Measurements from ENCODE around the gene FADS6. TPM values are rescaled to one million over a fixed set of nuclear protein-coding genes. Genes with fewer than 3 reads are reported as not detected.
A peak's percentile ranks its signal among the peaks of the same experiment; 100 is the strongest.

The FADS6 gene
- total RNA-seq, 1 experiment from 2014 or later = not detected

DNA sequence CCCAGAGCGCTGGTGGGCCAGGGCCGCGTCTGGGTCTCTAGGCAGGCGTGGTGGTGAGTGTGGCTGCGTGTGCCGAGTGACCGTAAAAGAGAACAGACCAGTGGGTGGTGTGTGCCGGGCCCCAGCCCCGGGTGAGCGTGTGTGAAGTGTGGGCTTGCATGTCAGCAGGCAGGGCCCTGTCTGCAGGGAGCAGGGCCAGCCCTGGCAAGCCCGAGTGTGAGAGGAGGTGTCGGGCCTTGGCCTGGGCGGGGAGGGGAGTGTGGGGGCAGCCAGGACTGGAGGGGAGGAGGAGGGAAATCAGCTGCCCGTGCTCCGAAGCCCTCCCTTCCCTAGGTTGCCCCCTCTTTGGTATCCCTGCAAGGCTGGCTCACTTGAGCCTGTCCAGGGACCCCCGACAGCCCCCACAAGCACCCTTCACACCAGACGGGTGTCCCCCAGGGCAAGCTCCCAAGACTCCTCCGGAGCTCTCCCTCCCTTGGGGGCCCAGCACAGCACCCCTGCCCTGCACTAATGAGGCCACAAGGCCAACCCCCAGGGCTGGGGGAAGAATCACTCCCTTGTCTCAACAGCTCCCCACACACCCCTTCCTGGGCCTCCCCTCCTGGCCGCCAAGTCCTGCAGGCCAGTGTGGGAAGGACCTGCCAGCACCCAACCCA lies 27.7 kb upstream of the FADS6 start:
- peaks cover 3% of the 10 kb centered on the region for H3K36me3 Mint-ChIP-seq (ENCODE audit: insufficient read depth, unreplicated experiment)
- DNase-seq = no peak
- no TSS peak for BruUV-seq (replicated peaks)
- H3K27ac Mint-ChIP-seq (ENCODE audit: unreplicated experiment) = no peak overlapping the region
- H3K4me3 Mint-ChIP-seq (ENCODE audit: low read depth, unreplicated experiment) = no peak overlapping the region
- TF ChIP-seq, protein P1, sequence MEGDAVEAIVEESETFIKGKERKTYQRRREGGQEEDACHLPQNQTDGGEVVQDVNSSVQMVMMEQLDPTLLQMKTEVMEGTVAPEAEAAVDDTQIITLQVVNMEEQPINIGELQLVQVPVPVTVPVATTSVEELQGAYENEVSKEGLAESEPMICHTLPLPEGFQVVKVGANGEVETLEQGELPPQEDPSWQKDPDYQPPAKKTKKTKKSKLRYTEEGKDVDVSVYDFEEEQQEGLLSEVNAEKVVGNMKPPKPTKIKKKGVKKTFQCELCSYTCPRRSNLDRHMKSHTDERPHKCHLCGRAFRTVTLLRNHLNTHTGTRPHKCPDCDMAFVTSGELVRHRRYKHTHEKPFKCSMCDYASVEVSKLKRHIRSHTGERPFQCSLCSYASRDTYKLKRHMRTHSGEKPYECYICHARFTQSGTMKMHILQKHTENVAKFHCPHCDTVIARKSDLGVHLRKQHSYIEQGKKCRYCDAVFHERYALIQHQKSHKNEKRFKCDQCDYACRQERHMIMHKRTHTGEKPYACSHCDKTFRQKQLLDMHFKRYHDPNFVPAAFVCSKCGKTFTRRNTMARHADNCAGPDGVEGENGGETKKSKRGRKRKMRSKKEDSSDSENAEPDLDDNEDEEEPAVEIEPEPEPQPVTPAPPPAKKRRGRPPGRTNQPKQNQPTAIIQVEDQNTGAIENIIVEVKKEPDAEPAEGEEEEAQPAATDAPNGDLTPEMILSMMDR (IDR thresholded peaks at IDR 0.05; ENCODE audit: unreplicated experiment) = no peak
- H3K27me3 Mint-ChIP-seq (ENCODE audit: unreplicated experiment) = peaks cover 75% of the 10 kb centered on the region
- H3K9me3 Mint-ChIP-seq (ENCODE audit: low read depth, unreplicated experiment) = no peaks in the 10 kb centered on the region
- no peaks in the 10 kb centered on the region for H3K4me1 Mint-ChIP-seq (ENCODE audit: low read depth, unreplicated experiment)
- CTCF ChIA-PET = interaction anchor here (1.3 kb wide), 1 partner anchor 48 kb away, joined by 3 read pairs; the partner anchor contains the start of gene FDXR
- intact Hi-C loops (cut with micrococcal nuclease; ENCODE audit: unreplicated experiment) = no loop called here

DNA sequence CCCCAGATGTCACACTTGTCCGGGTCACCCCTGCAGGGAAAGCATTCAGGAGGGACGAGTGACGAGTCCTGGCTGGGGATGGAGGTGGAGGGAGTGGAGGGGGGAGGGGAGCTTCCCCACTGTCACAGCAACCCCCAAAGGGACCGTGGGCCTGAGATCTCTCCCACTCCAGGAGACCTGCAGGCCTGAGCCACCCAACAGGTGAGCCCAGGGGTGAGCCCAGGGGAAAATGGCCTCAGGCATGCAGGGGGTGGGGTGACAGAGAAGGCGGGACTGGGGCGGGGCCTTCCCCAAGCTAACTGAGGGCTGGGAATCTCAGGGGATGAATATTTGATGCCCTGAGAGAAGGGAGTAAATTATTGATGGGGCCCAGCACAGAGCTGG lies 27.2 kb upstream of the FADS6 start:
- Mint-ChIP-seq H3K27me3 (ENCODE audit: unreplicated experiment) (peaks cover 72% of the 10 kb centered on the region), H3K4me3 (ENCODE audit: low read depth, unreplicated experiment) (no peak overlapping the region), H3K9me3 (ENCODE audit: low read depth, unreplicated experiment) (no peaks in the 10 kb centered on the region), H3K4me1 (ENCODE audit: low read depth, unreplicated experiment) (no peaks in the 10 kb centered on the region), H3K27ac (ENCODE audit: unreplicated experiment) (no peak overlapping the region), H3K36me3 (ENCODE audit: insufficient read depth, unreplicated experiment) (peaks cover 3% of the 10 kb centered on the region)
- no TSS peak for BruUV-seq (replicated peaks)
- TF ChIP-seq, protein P1 (IDR thresholded peaks at IDR 0.05; ENCODE audit: unreplicated experiment) = no peak
- CTCF ChIA-PET = no interaction called here
- DNase-seq = peak; percentile 42
- intact Hi-C loops (cut with micrococcal nuclease; ENCODE audit: unreplicated experiment) = no loop called here

DNA sequence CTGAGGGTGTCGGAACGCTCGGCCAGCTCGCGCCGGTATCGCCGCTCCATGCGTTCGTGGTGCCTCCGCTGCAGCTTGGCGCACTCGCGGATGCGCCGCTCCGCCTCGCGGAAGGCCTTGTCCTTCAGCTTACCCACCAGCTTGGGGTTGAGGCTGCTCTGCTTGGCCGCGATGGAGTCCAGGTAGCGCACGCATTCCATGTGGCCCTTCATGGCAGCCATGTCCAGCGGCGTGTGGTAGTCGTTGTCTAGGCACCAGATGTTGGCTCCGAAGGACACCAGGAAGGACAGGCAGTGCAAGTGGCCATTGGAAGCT lies 26.8 kb upstream of the FADS6 start:
- Mint-ChIP-seq H3K9me3 (ENCODE audit: low read depth, unreplicated experiment) (no peaks in the 10 kb centered on the region), H3K27me3 (ENCODE audit: unreplicated experiment) (peaks cover 69% of the 10 kb centered on the region), H3K4me1 (ENCODE audit: low read depth, unreplicated experiment) (no peaks in the 10 kb centered on the region), H3K36me3 (ENCODE audit: insufficient read depth, unreplicated experiment) (peaks cover 3% of the 10 kb centered on the region), H3K27ac (ENCODE audit: unreplicated experiment) (no peak overlapping the region), H3K4me3 (ENCODE audit: low read depth, unreplicated experiment) (no peak overlapping the region)
- CTCF ChIA-PET = no interaction called here
- no peak for DNase-seq
- no TSS peak for BruUV-seq (replicated peaks)
- TF ChIP-seq, protein P1 (IDR thresholded peaks at IDR 0.05; ENCODE audit: unreplicated experiment) = no peak
- intact Hi-C loops (cut with micrococcal nuclease; ENCODE audit: unreplicated experiment) = no loop called here

DNA sequence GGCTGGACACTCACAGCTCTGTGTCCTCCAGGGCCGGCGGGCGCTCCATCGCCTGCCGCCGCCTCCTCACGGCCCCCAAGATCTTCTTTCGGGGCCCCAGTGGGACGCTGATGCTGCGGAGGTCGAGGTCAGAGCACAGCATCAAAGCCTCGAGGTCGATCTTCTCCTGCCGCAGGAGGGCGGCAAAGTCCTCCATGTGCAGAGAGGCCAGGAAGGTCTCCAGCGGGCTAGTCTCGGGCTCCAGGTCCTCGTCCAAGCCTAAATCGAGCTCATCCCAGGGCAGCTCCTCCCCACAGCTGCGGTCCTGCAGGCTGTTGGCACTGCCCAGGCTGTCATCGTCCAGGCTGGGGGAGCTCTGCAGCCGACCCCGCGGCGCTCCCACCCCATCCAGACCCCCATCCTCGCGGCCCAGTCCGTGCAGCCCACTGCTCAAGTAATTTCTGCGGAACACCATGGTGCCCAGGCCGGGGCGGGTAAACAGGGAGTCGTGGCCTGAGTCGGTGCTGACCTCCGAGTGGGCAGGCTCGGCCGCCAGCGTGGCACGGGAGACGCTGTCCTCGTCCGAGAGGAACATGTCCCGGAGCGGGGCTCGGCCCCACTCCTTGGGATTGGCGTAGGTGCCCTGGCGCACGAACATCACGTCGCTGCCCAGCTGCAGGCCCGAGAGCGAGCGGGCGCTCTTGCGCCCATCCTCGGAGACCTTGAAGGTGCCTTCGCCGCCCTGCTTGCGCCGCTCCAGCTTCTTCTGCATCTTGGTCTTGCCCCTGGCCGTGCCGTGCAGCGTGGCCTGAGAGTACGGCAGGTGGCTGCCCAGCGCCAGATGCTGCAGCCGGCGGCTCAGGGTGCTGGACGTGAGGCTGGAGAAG lies 26.2 kb upstream of the FADS6 start:
- peaks cover 3% of the 10 kb centered on the region for H3K36me3 Mint-ChIP-seq (ENCODE audit: insufficient read depth, unreplicated experiment)
- CTCF ChIA-PET = interaction anchor here (0.6 kb wide), 2 partner anchors 55 to 71 kb away, joined by 3 read pairs; no protein-coding TSS in a partner anchor
- no TSS peak for BruUV-seq (replicated peaks)
- no peaks in the 10 kb centered on the region for H3K9me3 Mint-ChIP-seq (ENCODE audit: low read depth, unreplicated experiment)
- H3K27ac Mint-ChIP-seq (ENCODE audit: unreplicated experiment) = no peak overlapping the region
- DNase-seq = peak; percentile 58
- intact Hi-C loops (cut with micrococcal nuclease; ENCODE audit: unreplicated experiment) = no loop called here
- no peak overlapping the region for H3K4me3 Mint-ChIP-seq (ENCODE audit: low read depth, unreplicated experiment)
- no peaks in the 10 kb centered on the region for H3K4me1 Mint-ChIP-seq (ENCODE audit: low read depth, unreplicated experiment)
- H3K27me3 Mint-ChIP-seq (ENCODE audit: unreplicated experiment) = peaks cover 63% of the 10 kb centered on the region
- TF ChIP-seq, protein P1 (IDR thresholded peaks at IDR 0.05; ENCODE audit: unreplicated experiment) = peak; percentile 30

All from Calu3 (cell line).